ENCODE measurements around the gene FAM89B.

- TF ChIP-seq POLR2AphosphoS5 (IDR thresholded peaks at IDR 0.05; ENCODE audit: insufficient read depth, low read depth, low read length) (no peak), POLR2A (IDR thresholded peaks at IDR 0.05; ENCODE audit: low read depth, low read length) (no peak), MAX (IDR thresholded peaks at IDR 0.05; ENCODE audit: insufficient read depth, insufficient read length) (no peak), EZH2 (IDR thresholded peaks at IDR 0.05; ENCODE audit: borderline replicate concordance, low read depth, low read length, severe bottlenecking) (no peak), FOS (IDR thresholded peaks at IDR 0.05; ENCODE audit: borderline replicate concordance, insufficient read depth, low read length) (no peak), MYC (IDR thresholded peaks at IDR 0.05; ENCODE audit: low read depth, low read length) (no peak)
- TF ChIP-seq, protein P1, sequence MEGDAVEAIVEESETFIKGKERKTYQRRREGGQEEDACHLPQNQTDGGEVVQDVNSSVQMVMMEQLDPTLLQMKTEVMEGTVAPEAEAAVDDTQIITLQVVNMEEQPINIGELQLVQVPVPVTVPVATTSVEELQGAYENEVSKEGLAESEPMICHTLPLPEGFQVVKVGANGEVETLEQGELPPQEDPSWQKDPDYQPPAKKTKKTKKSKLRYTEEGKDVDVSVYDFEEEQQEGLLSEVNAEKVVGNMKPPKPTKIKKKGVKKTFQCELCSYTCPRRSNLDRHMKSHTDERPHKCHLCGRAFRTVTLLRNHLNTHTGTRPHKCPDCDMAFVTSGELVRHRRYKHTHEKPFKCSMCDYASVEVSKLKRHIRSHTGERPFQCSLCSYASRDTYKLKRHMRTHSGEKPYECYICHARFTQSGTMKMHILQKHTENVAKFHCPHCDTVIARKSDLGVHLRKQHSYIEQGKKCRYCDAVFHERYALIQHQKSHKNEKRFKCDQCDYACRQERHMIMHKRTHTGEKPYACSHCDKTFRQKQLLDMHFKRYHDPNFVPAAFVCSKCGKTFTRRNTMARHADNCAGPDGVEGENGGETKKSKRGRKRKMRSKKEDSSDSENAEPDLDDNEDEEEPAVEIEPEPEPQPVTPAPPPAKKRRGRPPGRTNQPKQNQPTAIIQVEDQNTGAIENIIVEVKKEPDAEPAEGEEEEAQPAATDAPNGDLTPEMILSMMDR (IDR thresholded peaks at IDR 0.05; ENCODE audit: extremely low read depth in 1 of 2, insufficient read depth in 1 of 2, low read depth in 1 of 2, low read length in 2 of 2), result no peak
Observed at GRCh38 chr11:65620666-65621065, 48.3 kb downstream of the FAM89B start.

Measured in endothelial cell of umbilical vein (primary cell).